Measurements from ENCODE around the gene TMCC1.
A peak's percentile ranks its signal among the peaks of the same experiment; 100 is the strongest.
"Not testable (repeated sequence)": the region's sequence is repeated elsewhere in the genome, so short reads cannot be mapped to it uniquely, and the experiment has no call there.

The TMCC1 gene

GRCh38 chr3:129835198-129835597 is 58.3 kb downstream of the TMCC1 start:
- CTCF ChIA-PET = no interaction called here

DNA sequence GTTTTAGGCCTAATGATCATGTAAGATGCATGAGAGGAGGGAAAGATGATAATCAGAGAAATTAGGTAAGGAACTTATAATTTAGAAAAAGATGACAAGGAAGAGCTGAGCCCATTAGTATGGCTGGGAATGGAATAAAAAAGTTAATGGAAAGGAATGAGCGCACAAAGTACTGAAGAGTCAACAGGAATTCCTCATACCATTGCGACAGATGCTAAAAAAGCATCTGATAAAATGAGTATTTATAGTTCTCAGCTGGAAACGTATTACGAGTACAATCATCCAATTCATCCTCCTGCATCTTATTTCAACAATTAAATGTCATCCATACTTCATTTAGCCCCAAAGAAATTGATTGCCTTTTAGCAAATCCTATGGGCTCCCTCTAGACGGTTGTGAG is 58.9 kb downstream of the TMCC1 start:
- no peak for DNase-seq (ENCODE audit: extremely low spot score)
- POLR2A ChIA-PET = no interaction called here
- TF ChIP-seq, protein P1, sequence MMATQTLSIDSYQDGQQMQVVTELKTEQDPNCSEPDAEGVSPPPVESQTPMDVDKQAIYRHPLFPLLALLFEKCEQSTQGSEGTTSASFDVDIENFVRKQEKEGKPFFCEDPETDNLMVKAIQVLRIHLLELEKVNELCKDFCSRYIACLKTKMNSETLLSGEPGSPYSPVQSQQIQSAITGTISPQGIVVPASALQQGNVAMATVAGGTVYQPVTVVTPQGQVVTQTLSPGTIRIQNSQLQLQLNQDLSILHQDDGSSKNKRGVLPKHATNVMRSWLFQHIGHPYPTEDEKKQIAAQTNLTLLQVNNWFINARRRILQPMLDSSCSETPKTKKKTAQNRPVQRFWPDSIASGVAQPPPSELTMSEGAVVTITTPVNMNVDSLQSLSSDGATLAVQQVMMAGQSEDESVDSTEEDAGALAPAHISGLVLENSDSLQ (IDR thresholded peaks at IDR 0.05) = no peak
- TF ChIP-seq TARDBP (IDR thresholded peaks at IDR 0.05) = no peak
- no peak for TF ChIP-seq ELF4 (IDR thresholded peaks at IDR 0.05)
- no peak for TF ChIP-seq ARNT (IDR thresholded peaks at IDR 0.05)
- no peak for TF ChIP-seq CTBP1 (IDR thresholded peaks at IDR 0.05; ENCODE audit: borderline replicate concordance)
- no peak for TF ChIP-seq FOXA1 (IDR thresholded peaks at IDR 0.05)
- CTCF ChIA-PET = no interaction called here

More at GRCh38 chr3:129835198-129835597, 58.3 kb downstream of the TMCC1 start:
- TF ChIP-seq FOXK2 (IDR thresholded peaks at IDR 0.05) = no peak
- no peak for TF ChIP-seq ELF4 (IDR thresholded peaks at IDR 0.05)
- TF ChIP-seq FOXM1 (IDR thresholded peaks at IDR 0.05; ENCODE audit: borderline replicate concordance) = no peak
- TF ChIP-seq HDGF (IDR thresholded peaks at IDR 0.05; ENCODE audit: borderline replicate concordance) = no peak
- no peak for TF ChIP-seq SP1 (IDR thresholded peaks at IDR 0.05)
- TF ChIP-seq ARNT (IDR thresholded peaks at IDR 0.05) = no peak
- no peak for TF ChIP-seq TARDBP (IDR thresholded peaks at IDR 0.05)
- no peak for TF ChIP-seq BHLHE40 (IDR thresholded peaks at IDR 0.05; ENCODE audit: borderline replicate concordance)
- TF ChIP-seq SUZ12 (IDR thresholded peaks at IDR 0.05) = no peak
- TF ChIP-seq, protein P1 (IDR thresholded peaks at IDR 0.05) = no peak
- TF ChIP-seq L3MBTL2 (conservative IDR thresholded peaks at IDR 0.05) = no peak
- no peak for TF ChIP-seq ZNF384 (IDR thresholded peaks at IDR 0.05)
- no peak for TF ChIP-seq LEF1 (IDR thresholded peaks at IDR 0.05; ENCODE audit: borderline replicate concordance)
- TF ChIP-seq NFRKB (IDR thresholded peaks at IDR 0.05) = no peak
- POLR2A ChIA-PET = no interaction called here
- DNase-seq (ENCODE audit: extremely low spot score) = no peak

GRCh38 chr3:129831942-129832341 is 61.6 kb downstream of the TMCC1 start:
- CTCF ChIA-PET = interaction anchor here (1.3 to 3.4 kb wide), 2 partner anchors 183 to 341 kb away, joined by 3 to 14 read pairs; no protein-coding TSS in a partner anchor
- DNase-seq (ENCODE audit: extremely low spot score); POLR2A ChIA-PET: not testable (repeated sequence)

GRCh38 chr3:129831503-129831902 is 62.0 kb downstream of the TMCC1 start:
- ChIA-PET POLR2A (no interaction called here), CTCF (interaction anchor here (1.3 to 3.4 kb wide), 2 partner anchors 182 to 341 kb away, joined by 3 to 14 read pairs; no protein-coding TSS in a partner anchor)
- DNase-seq (ENCODE audit: extremely low spot score) = no peak
- TF ChIP-seq ZNF384 (IDR thresholded peaks at IDR 0.05) = no peak
- no peak for TF ChIP-seq SUZ12 (IDR thresholded peaks at IDR 0.05)
- no peak for TF ChIP-seq FOXM1 (IDR thresholded peaks at IDR 0.05; ENCODE audit: borderline replicate concordance)
- TF ChIP-seq ARNT (IDR thresholded peaks at IDR 0.05) = no peak
- TF ChIP-seq FOXK2 (IDR thresholded peaks at IDR 0.05) = no peak
- no peak for TF ChIP-seq NFRKB (IDR thresholded peaks at IDR 0.05)
- TF ChIP-seq, protein P1 (IDR thresholded peaks at IDR 0.05) = no peak
- TF ChIP-seq HDGF (IDR thresholded peaks at IDR 0.05; ENCODE audit: borderline replicate concordance) = no peak
- TF ChIP-seq ELF4 (IDR thresholded peaks at IDR 0.05) = no peak

GRCh38 chr3:129829640-129830039 is 63.9 kb downstream of the TMCC1 start:
- POLR2A ChIA-PET = no interaction called here
- TF ChIP-seq, protein P1 (IDR thresholded peaks at IDR 0.05) = peak; percentile 27; the same call in 1 of the 2 replicates
- TF ChIP-seq ELF4 (IDR thresholded peaks at IDR 0.05) (no peak), TARDBP (IDR thresholded peaks at IDR 0.05) (no peak)
- DNase-seq (ENCODE audit: extremely low spot score) = peak; percentile 55
- CTCF ChIA-PET = interaction anchor here (0.6 to 3.4 kb wide), 2 partner anchors 180 to 339 kb away, joined by 4 to 14 read pairs; no protein-coding TSS in a partner anchor

DNA sequence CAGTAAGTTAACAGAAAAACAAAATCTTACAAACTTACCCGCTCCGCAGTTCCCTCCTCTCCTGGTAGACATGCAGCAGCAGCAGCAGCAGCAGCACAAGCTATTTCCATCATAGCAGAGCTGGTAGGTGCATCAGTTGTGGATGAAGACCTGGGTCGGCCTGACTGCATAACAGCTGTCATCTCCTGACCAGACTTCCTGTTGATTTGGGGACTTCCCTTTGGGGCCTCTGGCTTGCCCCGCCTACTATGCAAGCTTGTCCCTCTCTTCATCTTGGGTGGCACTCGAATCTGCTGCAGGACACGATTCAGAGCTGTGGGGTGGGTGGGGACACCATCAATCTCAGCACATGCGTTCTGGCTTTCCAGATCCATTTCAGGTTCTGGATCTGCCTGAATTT is 65.7 kb downstream of the TMCC1 start:
- TF ChIP-seq FOXM1 (IDR thresholded peaks at IDR 0.05; ENCODE audit: borderline replicate concordance) = no peak
- CTCF ChIA-PET = interaction anchor here (0.6 to 1.2 kb wide), 2 partner anchors 178 to 1166 kb away, joined by 3 to 4 read pairs; no protein-coding TSS in a partner anchor
- no peak for DNase-seq (ENCODE audit: extremely low spot score)
- POLR2A ChIA-PET = no interaction called here

- peak; percentile 52 for DNase-seq (ENCODE audit: extremely low spot score)
- POLR2A ChIA-PET = no interaction called here
- TF ChIP-seq, protein P1 (IDR thresholded peaks at IDR 0.05) = 0 out of 2 replicates have a peak, but pooled peaks have one; percentile 51
- TF ChIP-seq FOXM1 (IDR thresholded peaks at IDR 0.05; ENCODE audit: borderline replicate concordance) = no peak
- CTCF ChIA-PET = interaction anchor here (0.6 to 1.5 kb wide), 2 partner anchors 66 to 335 kb away, joined by 5 read pairs; no protein-coding TSS in a partner anchor
Observed at GRCh38 chr3:129824926-129825541, 68.5 kb downstream of the TMCC1 start.
